ENCODE data around the gene GNG12.

DNA sequence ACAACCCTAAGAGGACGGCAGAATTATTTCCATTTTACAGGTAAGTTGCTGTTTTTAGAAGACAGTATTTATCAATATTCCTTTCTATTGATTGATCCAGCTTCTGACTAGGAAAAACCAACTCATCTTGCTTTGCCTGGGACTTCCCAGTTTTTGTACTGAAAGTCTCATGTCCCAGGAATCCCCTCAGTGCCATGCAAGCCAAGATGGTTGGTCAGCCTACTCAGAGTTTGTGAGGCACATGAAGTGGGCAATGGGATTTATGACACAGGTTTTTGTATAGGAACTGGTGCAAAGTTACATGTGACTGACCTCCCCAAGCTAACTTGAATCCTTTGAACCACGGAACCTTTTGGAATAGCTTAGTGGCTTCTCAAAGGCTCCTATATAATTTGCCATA lies 45.5 kb downstream of the GNG12 start:
- TF ChIP-seq POLR2A (IDR thresholded peaks at IDR 0.05; ENCODE audit: extremely low read depth, insufficient read length): no peak
- TF ChIP-seq, protein P1, sequence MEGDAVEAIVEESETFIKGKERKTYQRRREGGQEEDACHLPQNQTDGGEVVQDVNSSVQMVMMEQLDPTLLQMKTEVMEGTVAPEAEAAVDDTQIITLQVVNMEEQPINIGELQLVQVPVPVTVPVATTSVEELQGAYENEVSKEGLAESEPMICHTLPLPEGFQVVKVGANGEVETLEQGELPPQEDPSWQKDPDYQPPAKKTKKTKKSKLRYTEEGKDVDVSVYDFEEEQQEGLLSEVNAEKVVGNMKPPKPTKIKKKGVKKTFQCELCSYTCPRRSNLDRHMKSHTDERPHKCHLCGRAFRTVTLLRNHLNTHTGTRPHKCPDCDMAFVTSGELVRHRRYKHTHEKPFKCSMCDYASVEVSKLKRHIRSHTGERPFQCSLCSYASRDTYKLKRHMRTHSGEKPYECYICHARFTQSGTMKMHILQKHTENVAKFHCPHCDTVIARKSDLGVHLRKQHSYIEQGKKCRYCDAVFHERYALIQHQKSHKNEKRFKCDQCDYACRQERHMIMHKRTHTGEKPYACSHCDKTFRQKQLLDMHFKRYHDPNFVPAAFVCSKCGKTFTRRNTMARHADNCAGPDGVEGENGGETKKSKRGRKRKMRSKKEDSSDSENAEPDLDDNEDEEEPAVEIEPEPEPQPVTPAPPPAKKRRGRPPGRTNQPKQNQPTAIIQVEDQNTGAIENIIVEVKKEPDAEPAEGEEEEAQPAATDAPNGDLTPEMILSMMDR (IDR thresholded peaks at IDR 0.05; ENCODE audit: low read depth, low read length): no peak

Data from NB4 (cell line).